CD8-positive, alpha-beta memory T cell (primary cell): ENCODE results near the gene IFNK. TPM values are rescaled to one million over a fixed set of nuclear protein-coding genes. Genes with fewer than 3 reads are reported as not detected.
A peak's percentile ranks its signal among the peaks of the same experiment; 100 is the strongest.

ENCODE experiments used
- CTCF ChIA-PET: fragments of 350-600 bp; sonication (Branson Sonifier 250); formaldehyde crosslinking; loops from one replicate; lab custom pipeline; 2021; ENCODE audit warnings: antibody characterized with exemption; lab: Charles Lee
- POLR2A ChIA-PET: fragments of 350-600 bp; sonication (Branson Sonifier 250); formaldehyde crosslinking; loops from one replicate; lab custom pipeline; 2021; ENCODE audit warnings: antibody characterized with exemption; lab: Charles Lee
- DNase-seq, 5 donors: peaks; one replicate each; pipeline versions ENCODE4 v3.0.0 to v3.0.0-alpha.2; 2020 to 2022; ENCODE audit warnings: mixed read lengths in 1 of 5
- H3K27ac ChIP-seq: one replicate; pipeline ENCODE4 v1.7.0; 2013; ENCODE audit warnings: low read depth, mild to moderate bottlenecking, low read length, moderate library complexity
- H3K27me3 ChIP-seq: 2 replicates; pipeline ENCODE4 v1.7.0; 2013; ENCODE audit warnings: low read length, mild to moderate bottlenecking; ENCODE audit not compliant: insufficient read depth, poor library complexity, severe bottlenecking
- H3K36me3 ChIP-seq: 2 replicates; pipeline ENCODE4 v1.7.0; 2013; ENCODE audit warnings: mild to moderate bottlenecking, low read length, moderate library complexity; ENCODE audit not compliant: insufficient read depth
- H3K4me1 ChIP-seq: 2 replicates; pipeline ENCODE4 v1.7.0; 2013; ENCODE audit warnings: mild to moderate bottlenecking, low read length, moderate library complexity; ENCODE audit not compliant: insufficient read depth
- H3K4me3 ChIP-seq: 2 replicates; pipeline ENCODE4 v1.7.0; 2013; ENCODE audit warnings: mild to moderate bottlenecking, low read length
- H3K9me3 ChIP-seq: 2 replicates; pipeline ENCODE4 v1.7.0; 2013; ENCODE audit warnings: mild to moderate bottlenecking, low read length
- H3K27ac Mint-ChIP-seq, 8 donors: one replicate each; pipeline ENCODE4 v1.8.0; 2020 to 2021; ENCODE audit warnings: mixed read lengths in 8 of 8, mild to moderate bottlenecking in 6 of 8, inconsistent platforms in 3 of 8, moderate library complexity in 3 of 8
- H3K27me3 Mint-ChIP-seq, 2 donors: one replicate each; pipeline ENCODE4 v1.8.0; 2020 to 2021; ENCODE audit warnings: mixed read lengths in 2 of 2, mild to moderate bottlenecking in 1 of 2, moderate library complexity in 1 of 2
- H3K36me3 Mint-ChIP-seq, 3 donors: one replicate each; pipeline ENCODE4 v1.8.0; 2020 to 2021; ENCODE audit warnings: mixed read lengths in 3 of 3, inconsistent platforms in 1 of 3, mild to moderate bottlenecking in 1 of 3
- H3K4me1 Mint-ChIP-seq, 3 donors: one replicate each; pipeline ENCODE4 v1.8.0; 2020 to 2021; ENCODE audit warnings: mixed read lengths in 3 of 3, inconsistent platforms in 1 of 3, mild to moderate bottlenecking in 1 of 3
- H3K4me3 Mint-ChIP-seq, 7 donors: one replicate each; pipeline ENCODE4 v1.8.0; 2020 to 2021; ENCODE audit warnings: mixed read lengths in 7 of 7, mild to moderate bottlenecking in 6 of 7, moderate library complexity in 4 of 7, inconsistent platforms in 2 of 7
- H3K9me3 Mint-ChIP-seq, 5 donors: one replicate each; pipeline ENCODE4 v1.8.0; 2020 to 2022; ENCODE audit warnings: mixed read lengths in 5 of 5, mild to moderate bottlenecking in 3 of 5, moderate library complexity in 2 of 5, inconsistent platforms in 1 of 5
- polyA plus RNA-seq: library from polyadenylated mRNA; unstranded; fragments of 300-500 nt; fragmentation: Illumina TruSeq; gene quantifications from one replicate; pipeline ENCODE4 v1.2.3, GENCODE V29; 2021
- total RNA-seq, 2 experiments: library from RNA; stranded (reverse); gene quantifications; one replicate each; pipeline ENCODE4 v1.2.3, GENCODE V29; 2021

The IFNK gene
- total and polyA plus RNA-seq, 3 experiments from 2014 or later: not detected

DNA sequence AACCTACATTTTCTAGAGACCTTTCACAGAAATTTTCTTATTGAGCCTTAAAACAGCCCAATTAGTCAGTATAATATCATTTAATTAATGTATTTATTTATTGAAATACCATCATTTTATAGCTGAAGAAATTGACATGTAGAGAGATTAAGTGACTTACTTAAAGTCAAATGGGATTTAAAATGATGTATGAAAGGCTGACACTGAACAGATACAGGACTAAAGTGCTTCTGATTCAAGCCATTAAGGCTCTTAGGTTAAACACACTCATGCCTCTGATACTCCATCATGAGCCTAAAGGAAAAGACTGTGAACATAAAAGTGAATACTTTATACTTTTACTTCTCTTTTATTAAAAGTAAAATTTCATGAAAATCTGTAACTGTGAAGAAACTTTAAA lies 36.4 kb downstream of the IFNK start:
- no peak overlapping the region for H3K27ac ChIP-seq
- DNase-seq: no peak
- H3K9me3 ChIP-seq: no peaks in the 10 kb centered on the region
- H3K4me3 ChIP-seq: no peak overlapping the region
- no peak overlapping the region for H3K4me3 Mint-ChIP-seq
- H3K36me3 ChIP-seq: peaks cover 10% of the 10 kb centered on the region
- no peaks in the 10 kb centered on the region for H3K9me3 Mint-ChIP-seq
- ChIA-PET CTCF (interaction anchor here (1.4 to 1.9 kb wide), 2 partner anchors 10 to 31 kb away, joined by 4 to 9 read pairs; partner anchors contain the start of gene MOB3B), POLR2A (no interaction called here)
- H3K4me1 Mint-ChIP-seq: peaks cover 2 to 7% (median 3%) of the 10 kb centered on the region in 3 donors
- H3K27me3 Mint-ChIP-seq: no peaks in the 10 kb centered on the region
- H3K27me3 ChIP-seq: no peaks in the 10 kb centered on the region
- H3K27ac Mint-ChIP-seq: no peak overlapping the region
- H3K36me3 Mint-ChIP-seq: peaks cover 7 to 61% (median 21%) of the 10 kb centered on the region in 3 donors
- peaks cover 10% of the 10 kb centered on the region for H3K4me1 ChIP-seq

GRCh38 chr9:27561685-27562084 lies 37.6 kb downstream of the IFNK start:
- no peaks in the 10 kb centered on the region for H3K9me3 ChIP-seq
- POLR2A ChIA-PET: no interaction called here
- CTCF ChIA-PET: no interaction called here

GRCh38 chr9:27563738-27564430 lies 39.8 kb downstream of the IFNK start:
- Mint-ChIP-seq H3K36me3 (peaks cover 11 to 51% (median 23%) of the 10 kb centered on the region in 3 donors), H3K27ac (peak overlapping the region in 1 of 8 donors; percentile 14), H3K4me1 (peaks cover 6 to 8% (median 6%) of the 10 kb centered on the region in 3 donors), H3K9me3 (no peaks in the 10 kb centered on the region), H3K27me3 (no peaks in the 10 kb centered on the region), H3K4me3 (no peak overlapping the region)
- DNase-seq: no peak
- CTCF ChIA-PET: no interaction called here
- no peak overlapping the region for H3K27ac ChIP-seq
- no peaks in the 10 kb centered on the region for H3K9me3 ChIP-seq
- H3K4me1 ChIP-seq: peaks cover 10% of the 10 kb centered on the region
- no peaks in the 10 kb centered on the region for H3K27me3 ChIP-seq
- POLR2A ChIA-PET: no interaction called here
- H3K4me3 ChIP-seq: no peak overlapping the region
- peaks cover 5% of the 10 kb centered on the region for H3K36me3 ChIP-seq

More at GRCh38 chr9:27561685-27562084, 37.6 kb downstream of the IFNK start:
- Histone ChIP-seq H3K4me3 (no peak overlapping the region), H3K36me3 (peaks cover 6% of the 10 kb centered on the region), H3K27me3 (no peaks in the 10 kb centered on the region), H3K27ac (no peak overlapping the region), H3K4me1 (peaks cover 10% of the 10 kb centered on the region)
- H3K9me3 Mint-ChIP-seq: no peaks in the 10 kb centered on the region
- H3K4me3 Mint-ChIP-seq: no peak overlapping the region
- peaks cover 2 to 8% (median 3%) of the 10 kb centered on the region in 3 donors for H3K4me1 Mint-ChIP-seq
- H3K27me3 Mint-ChIP-seq: no peaks in the 10 kb centered on the region
- peak overlapping the region in 1 of 8 donors; percentile 48 for H3K27ac Mint-ChIP-seq
- peaks cover 9 to 60% (median 25%) of the 10 kb centered on the region in 3 donors for H3K36me3 Mint-ChIP-seq
- no peak for DNase-seq

- H3K27ac ChIP-seq: no peak overlapping the region
- CTCF ChIA-PET: no interaction called here
- peaks cover 5% of the 10 kb centered on the region for H3K36me3 ChIP-seq
- Mint-ChIP-seq H3K36me3 (peaks cover 11 to 46% (median 23%) of the 10 kb centered on the region in 3 donors), H3K9me3 (no peaks in the 10 kb centered on the region), H3K4me1 (peaks cover 6 to 8% (median 6%) of the 10 kb centered on the region in 3 donors), H3K4me3 (no peak overlapping the region), H3K27me3 (no peaks in the 10 kb centered on the region), H3K27ac (peak overlapping the region in 1 of 8 donors; percentile 43)
- H3K4me1 ChIP-seq: peaks cover 10% of the 10 kb centered on the region
- no peak overlapping the region for H3K4me3 ChIP-seq
- POLR2A ChIA-PET: no interaction called here
- H3K9me3 ChIP-seq: no peaks in the 10 kb centered on the region
- DNase-seq: no peak
- no peaks in the 10 kb centered on the region for H3K27me3 ChIP-seq
Observed at GRCh38 chr9:27564670-27565069, 40.6 kb downstream of the IFNK start.

GRCh38 chr9:27565696-27566095 lies 41.6 kb downstream of the IFNK start:
- peaks cover 6 to 9% (median 7%) of the 10 kb centered on the region in 3 donors for H3K4me1 Mint-ChIP-seq
- peaks cover 5% of the 10 kb centered on the region for H3K36me3 ChIP-seq
- no peaks in the 10 kb centered on the region for H3K27me3 ChIP-seq
- H3K4me3 ChIP-seq: no peak overlapping the region
- H3K27ac Mint-ChIP-seq: no peak overlapping the region
- ChIA-PET CTCF (no interaction called here), POLR2A (no interaction called here)
- H3K27me3 Mint-ChIP-seq: no peaks in the 10 kb centered on the region
- H3K4me1 ChIP-seq: peaks cover 10% of the 10 kb centered on the region
- H3K9me3 Mint-ChIP-seq: no peaks in the 10 kb centered on the region
- DNase-seq: no peak
- H3K36me3 Mint-ChIP-seq: peaks cover 11 to 42% (median 23%) of the 10 kb centered on the region in 3 donors
- H3K9me3 ChIP-seq: no peaks in the 10 kb centered on the region
- no peak overlapping the region for H3K27ac ChIP-seq
- H3K4me3 Mint-ChIP-seq: no peak overlapping the region

GRCh38 chr9:27566118-27566517 lies 42.0 kb downstream of the IFNK start:
- no peak overlapping the region for H3K27ac Mint-ChIP-seq
- ChIA-PET POLR2A (no interaction called here), CTCF (interaction anchor here (0.9 kb wide), 1 partner anchor 37 kb away, joined by 3 read pairs; the partner anchor contains the start of gene MOB3B)

GRCh38 chr9:27569406-27569805 lies 45.3 kb downstream of the IFNK start:
- Histone ChIP-seq H3K27ac (no peak overlapping the region), H3K4me1 (peaks cover 13% of the 10 kb centered on the region), H3K27me3 (no peaks in the 10 kb centered on the region), H3K4me3 (no peak overlapping the region), H3K9me3 (no peaks in the 10 kb centered on the region), H3K36me3 (no peaks in the 10 kb centered on the region)
- no peak for DNase-seq
- Mint-ChIP-seq H3K36me3 (peaks cover 8 to 31% (median 8%) of the 10 kb centered on the region in 3 donors), H3K9me3 (peaks cover 0 to 2% (median 0%) of the 10 kb centered on the region in 5 donors), H3K27ac (no peak overlapping the region), H3K4me3 (no peak overlapping the region), H3K27me3 (peaks cover 0 to 5% of the 10 kb centered on the region in 2 donors), H3K4me1 (peaks cover 24 to 34% (median 29%) of the 10 kb centered on the region in 3 donors)
- ChIA-PET CTCF (interaction anchor here (1.8 kb wide), 1 partner anchor 40 kb away, joined by 5 read pairs; the partner anchor contains the start of gene MOB3B), POLR2A (no interaction called here)

More at GRCh38 chr9:27566118-27566517, 42.0 kb downstream of the IFNK start:
- Histone ChIP-seq H3K36me3 (peaks cover 1% of the 10 kb centered on the region), H3K27ac (no peak overlapping the region), H3K27me3 (no peaks in the 10 kb centered on the region), H3K4me1 (peaks cover 10% of the 10 kb centered on the region), H3K4me3 (no peak overlapping the region), H3K9me3 (no peaks in the 10 kb centered on the region)
- Mint-ChIP-seq H3K9me3 (no peaks in the 10 kb centered on the region), H3K27me3 (no peaks in the 10 kb centered on the region), H3K4me1 (peaks cover 6 to 13% (median 11%) of the 10 kb centered on the region in 3 donors), H3K36me3 (peaks cover 11 to 38% (median 23%) of the 10 kb centered on the region in 3 donors), H3K4me3 (no peak overlapping the region)
- DNase-seq: no peak

DNA sequence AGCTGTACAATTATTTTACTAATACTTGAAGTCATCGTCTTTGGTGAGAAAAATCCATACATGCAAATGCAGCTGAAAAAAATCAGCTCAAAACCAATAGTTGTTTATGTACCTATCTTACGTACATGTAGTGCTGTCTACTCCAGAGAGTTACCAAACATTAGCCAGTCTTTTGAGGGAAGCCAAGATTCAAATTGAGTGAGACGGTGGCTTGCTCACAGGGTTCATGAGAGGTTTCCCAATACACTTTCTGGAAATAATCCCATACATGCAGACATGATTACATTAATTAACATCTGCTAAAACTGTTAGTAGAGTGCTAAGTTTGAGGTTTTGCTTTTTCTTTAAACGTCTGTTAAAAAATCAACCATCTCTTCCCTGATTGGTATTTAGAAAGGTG lies 46.9 kb downstream of the IFNK start:
- Mint-ChIP-seq H3K27ac (peak overlapping the region in 4 of 8 donors; percentile 47 to 99 (median 87)), H3K4me3 (peak overlapping the region in 2 of 7 donors; percentile 39 to 51), H3K4me1 (peaks cover 26 to 37% (median 32%) of the 10 kb centered on the region in 3 donors), H3K36me3 (peaks cover 3 to 19% (median 4%) of the 10 kb centered on the region in 3 donors), H3K9me3 (peaks cover 0 to 2% (median 0%) of the 10 kb centered on the region in 5 donors), H3K27me3 (peaks cover 0 to 7% of the 10 kb centered on the region in 2 donors)
- Histone ChIP-seq H3K36me3 (no peaks in the 10 kb centered on the region), H3K4me3 (no peak overlapping the region), H3K27me3 (no peaks in the 10 kb centered on the region), H3K27ac (no peak overlapping the region), H3K4me1 (peaks cover 15% of the 10 kb centered on the region), H3K9me3 (no peaks in the 10 kb centered on the region)
- DNase-seq: no peak
- ChIA-PET CTCF (interaction anchor here (1.0 kb wide), 1 partner anchor 11 kb away, joined by 4 read pairs; no protein-coding TSS in a partner anchor), POLR2A (no interaction called here)
